ENCODE results near the gene PCDHB1. TPM values are rescaled to one million over a fixed set of nuclear protein-coding genes. Genes with fewer than 3 reads are reported as not detected.

The PCDHB1 gene
- total RNA-seq, 2 experiments from 2014 or later = not detected

- POLR2A ChIA-PET = no interaction called here
Measured at GRCh38 chr5:141001844-141002604, 49.1 kb upstream of the PCDHB1 start.

GRCh38 chr5:141002605-141002965 lies 48.6 kb upstream of the PCDHB1 start:
- no peaks in the 10 kb centered on the region for H3K36me3 Mint-ChIP-seq (ENCODE audit: low read depth)
- H3K36me3 ChIP-seq (ENCODE audit: insufficient read depth, low read length) = no peaks in the 10 kb centered on the region
- DNase-seq (no peak), ATAC-seq (ENCODE audit: poor library complexity) (no peak)
- H3K4me3 ChIP-seq (ENCODE audit: low read length) = no peak overlapping the region
- H3K9me3 Mint-ChIP-seq = no peaks in the 10 kb centered on the region
- H3K4me1 Mint-ChIP-seq (ENCODE audit: low read depth) = peaks cover 9% of the 10 kb centered on the region
- H3K27ac Mint-ChIP-seq = no peak overlapping the region
- H3K4me3 Mint-ChIP-seq = no peak overlapping the region
- H3K9me3 ChIP-seq (ENCODE audit: control insufficient read depth in 1 of 2, insufficient read depth in 1 of 2, low read length in 2 of 2) = peaks cover 0 to 6% of the 10 kb centered on the region in 2 experiments
- ChIA-PET POLR2A (no interaction called here), CTCF (no interaction called here)
- intact Hi-C loops (cut with DNase I, micrococcal nuclease) = no loop called here
- no peak overlapping the region for H3K27ac ChIP-seq (ENCODE audit: low read depth in 1 of 2, low read length in 2 of 2)
- H3K27me3 Mint-ChIP-seq = peaks cover 66% of the 10 kb centered on the region
- peaks cover 25% of the 10 kb centered on the region in 2 experiments for H3K27me3 ChIP-seq (ENCODE audit: control insufficient read depth in 1 of 2, insufficient read depth in 2 of 2, low read length in 2 of 2)
- peaks cover 7% of the 10 kb centered on the region for H3K4me1 ChIP-seq (ENCODE audit: insufficient read depth, low read length)
- TF ChIP-seq CTCF (IDR thresholded peaks at IDR 0.05) = no peak

More at GRCh38 chr5:141001844-141002604, 49.1 kb upstream of the PCDHB1 start:
- no peak overlapping the region for H3K4me3 Mint-ChIP-seq
- intact Hi-C loops (cut with DNase I, micrococcal nuclease) = no loop called here
- Histone ChIP-seq H3K27ac (ENCODE audit: low read depth in 1 of 2, low read length in 2 of 2) (no peak overlapping the region), H3K36me3 (ENCODE audit: insufficient read depth, low read length) (no peaks in the 10 kb centered on the region), H3K27me3 (ENCODE audit: control insufficient read depth in 1 of 2, insufficient read depth in 2 of 2, low read length in 2 of 2) (peaks cover 25% of the 10 kb centered on the region in 2 experiments), H3K4me1 (ENCODE audit: insufficient read depth, low read length) (peaks cover 7% of the 10 kb centered on the region), H3K4me3 (ENCODE audit: low read length) (no peak overlapping the region), H3K9me3 (ENCODE audit: control insufficient read depth in 1 of 2, insufficient read depth in 1 of 2, low read length in 2 of 2) (peaks cover 0 to 6% of the 10 kb centered on the region in 2 experiments)
- H3K4me1 Mint-ChIP-seq (ENCODE audit: low read depth) = peaks cover 9% of the 10 kb centered on the region
- no peak overlapping the region for H3K27ac Mint-ChIP-seq
- no peak for ATAC-seq (ENCODE audit: poor library complexity)
- H3K36me3 Mint-ChIP-seq (ENCODE audit: low read depth) = no peaks in the 10 kb centered on the region
- no peak for TF ChIP-seq CTCF (IDR thresholded peaks at IDR 0.05)
- H3K9me3 Mint-ChIP-seq = no peaks in the 10 kb centered on the region
- CTCF ChIA-PET = no interaction called here
- no peak for DNase-seq
- H3K27me3 Mint-ChIP-seq = peaks cover 65% of the 10 kb centered on the region

- H3K27ac Mint-ChIP-seq = no peak overlapping the region
- H3K4me3 ChIP-seq (ENCODE audit: low read length) = no peak overlapping the region
- H3K4me3 Mint-ChIP-seq = no peak overlapping the region
- H3K36me3 ChIP-seq (ENCODE audit: insufficient read depth, low read length) = no peaks in the 10 kb centered on the region
- H3K9me3 Mint-ChIP-seq = no peaks in the 10 kb centered on the region
- ATAC-seq (ENCODE audit: poor library complexity) = no peak
- TF ChIP-seq CTCF (IDR thresholded peaks at IDR 0.05) = no peak
- POLR2A ChIA-PET = no interaction called here
- no peaks in the 10 kb centered on the region for H3K36me3 Mint-ChIP-seq (ENCODE audit: low read depth)
- H3K27me3 ChIP-seq (ENCODE audit: control insufficient read depth in 1 of 2, insufficient read depth in 2 of 2, low read length in 2 of 2) = peaks cover 25% of the 10 kb centered on the region in 2 experiments
- H3K9me3 ChIP-seq (ENCODE audit: control insufficient read depth in 1 of 2, insufficient read depth in 1 of 2, low read length in 2 of 2) = peaks cover 0 to 6% of the 10 kb centered on the region in 2 experiments
- no peak for DNase-seq
- H3K4me1 ChIP-seq (ENCODE audit: insufficient read depth, low read length) = peaks cover 7% of the 10 kb centered on the region
- peaks cover 70% of the 10 kb centered on the region for H3K27me3 Mint-ChIP-seq
- intact Hi-C loops (cut with DNase I, micrococcal nuclease) = no loop called here
- no peak overlapping the region for H3K27ac ChIP-seq (ENCODE audit: low read depth in 1 of 2, low read length in 2 of 2)
- CTCF ChIA-PET = no interaction called here
- H3K4me1 Mint-ChIP-seq (ENCODE audit: low read depth) = peaks cover 9% of the 10 kb centered on the region
Measured at GRCh38 chr5:141003031-141003430, 48.1 kb upstream of the PCDHB1 start.
